K562 (cell line): Measurements from ENCODE around the gene LMNB1. TPM values are rescaled to one million over a fixed set of nuclear protein-coding genes. Genes with fewer than 3 reads are reported as not detected.

Source experiments
- AFF1 ChIP-seq, 2 experiments: fragments of 450-650 bp; IDR thresholded peaks; 2 replicates each; pipeline ENCODE4 v1.6.1; 2018; ENCODE audit warnings: mild to moderate bottlenecking in 2 of 2, low read depth in 1 of 2; ENCODE audit not compliant: partially characterized antibody in 2 of 2
- DACH1 ChIP-seq: fragments of 450-650 bp; IDR thresholded peaks from 2 replicates; pipeline ENCODE4 v1.6.1; 2018; ENCODE audit not compliant: partially characterized antibody
- MNT ChIP-seq, 2 experiments: fragments of 450-650 bp; conservative IDR thresholded peaks; 2 replicates each; pipeline ENCODE4 v1.6.1; 2017; ENCODE audit warnings: mild to moderate bottlenecking in 2 of 2, moderate library complexity in 2 of 2
- SUPT5H ChIP-seq: fragments of 450-650 bp; IDR thresholded peaks from 2 replicates; pipeline ENCODE4 v1.6.1; 2016
- ZFP1 ChIP-seq: fragments of 450-650 bp; formaldehyde crosslinking; IDR thresholded peaks from 2 replicates; pipeline ENCODE4 v1.4.0; 2020; ENCODE audit warnings: mild to moderate bottlenecking, mixed read lengths
- ZNF121 ChIP-seq: sonication (generic); formaldehyde crosslinking; conservative IDR thresholded peaks from 2 replicates; pipeline ENCODE4 v1.8.0; 2022; ENCODE audit warnings: missing genetic modification reagents
- polyA plus RNA-seq, 8 experiments: library from polyadenylated mRNA; depleted of rRNA in 4 of 8; stranded (reverse) in 5 of 8; unstranded in 3 of 8; fragments of >200 nt; fragmentation: Nextera tagmentation in 2 of 8; fragmentation: Illumina TruSeq in 1 of 8; extraction: Ambion mirVana in 2 of 8; extraction: Trizol in 1 of 8; gene quantifications; 2 replicates each; pipeline versions ENCODE4 v1.2.1 to v1.2.3, GENCODE V29; 2011 to 2014; ENCODE audit warnings: inconsistent platforms in 1 of 8, missing spikeins in 1 of 8
- total RNA-seq, 7 experiments: library from RNA; depleted of rRNA in 6 of 7; stranded (reverse); fragments of >200 nt in 6 of 7; fragmentation: Illumina TruSeq in 2 of 7; extraction: Trizol in 2 of 7; gene quantifications; 2 replicates each; pipeline versions ENCODE4 v1.2.1 to v1.2.3, GENCODE V29; 2011 to 2021; ENCODE audit warnings: low replicate concordance in 1 of 7
- TF ChIP-seq, protein P1 (sequence below): fragments of 450-650 bp; IDR thresholded peaks from 2 replicates; pipeline ENCODE4 v1.6.1; 2017; ENCODE audit warnings: antibody characterized with exemption, mild to moderate bottlenecking

LMNB1 gene
- total and polyA plus RNA-seq, 9 of the 15 experiments (the other 6 are each of a cell fraction or from before 2014, with no cell fraction given): 2.8 to 190 (median 131) TPM

- TF ChIP-seq, protein P1, sequence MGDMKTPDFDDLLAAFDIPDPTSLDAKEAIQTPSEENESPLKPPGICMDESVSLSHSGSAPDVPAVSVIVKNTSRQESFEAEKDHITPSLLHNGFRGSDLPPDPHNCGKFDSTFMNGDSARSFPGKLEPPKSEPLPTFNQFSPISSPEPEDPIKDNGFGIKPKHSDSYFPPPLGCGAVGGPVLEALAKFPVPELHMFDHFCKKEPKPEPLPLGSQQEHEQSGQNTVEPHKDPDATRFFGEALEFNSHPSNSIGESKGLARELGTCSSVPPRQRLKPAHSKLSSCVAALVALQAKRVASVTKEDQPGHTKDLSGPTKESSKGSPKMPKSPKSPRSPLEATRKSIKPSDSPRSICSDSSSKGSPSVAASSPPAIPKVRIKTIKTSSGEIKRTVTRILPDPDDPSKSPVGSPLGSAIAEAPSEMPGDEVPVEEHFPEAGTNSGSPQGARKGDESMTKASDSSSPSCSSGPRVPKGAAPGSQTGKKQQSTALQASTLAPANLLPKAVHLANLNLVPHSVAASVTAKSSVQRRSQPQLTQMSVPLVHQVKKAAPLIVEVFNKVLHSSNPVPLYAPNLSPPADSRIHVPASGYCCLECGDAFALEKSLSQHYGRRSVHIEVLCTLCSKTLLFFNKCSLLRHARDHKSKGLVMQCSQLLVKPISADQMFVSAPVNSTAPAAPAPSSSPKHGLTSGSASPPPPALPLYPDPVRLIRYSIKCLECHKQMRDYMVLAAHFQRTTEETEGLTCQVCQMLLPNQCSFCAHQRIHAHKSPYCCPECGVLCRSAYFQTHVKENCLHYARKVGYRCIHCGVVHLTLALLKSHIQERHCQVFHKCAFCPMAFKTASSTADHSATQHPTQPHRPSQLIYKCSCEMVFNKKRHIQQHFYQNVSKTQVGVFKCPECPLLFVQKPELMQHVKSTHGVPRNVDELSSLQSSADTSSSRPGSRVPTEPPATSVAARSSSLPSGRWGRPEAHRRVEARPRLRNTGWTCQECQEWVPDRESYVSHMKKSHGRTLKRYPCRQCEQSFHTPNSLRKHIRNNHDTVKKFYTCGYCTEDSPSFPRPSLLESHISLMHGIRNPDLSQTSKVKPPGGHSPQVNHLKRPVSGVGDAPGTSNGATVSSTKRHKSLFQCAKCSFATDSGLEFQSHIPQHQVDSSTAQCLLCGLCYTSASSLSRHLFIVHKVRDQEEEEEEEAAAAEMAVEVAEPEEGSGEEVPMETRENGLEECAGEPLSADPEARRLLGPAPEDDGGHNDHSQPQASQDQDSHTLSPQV: peak; percentile 57; the same call in 1 of the 2 replicates
- TF ChIP-seq SUPT5H (peak; percentile 54; the same call in 1 of the 2 replicates), ZFP1 (CRISPR knock-in tag) (no peak), ZNF121 (CRISPR knock-in tag) (0 out of 2 replicates have a peak, but pooled peaks have one; percentile 19), DACH1 (no peak), AFF1 (IDR thresholded peaks at IDR 0.05; ENCODE audit: low read depth in 1 of 2, partially characterized antibody in 2 of 2) (no peak), MNT (conservative IDR thresholded peaks at IDR 0.05) (no peak)
These were observed 480 bp downstream of the LMNB1 start (continued) for GRCh38 chr5:126777257-126777974.
